ENCODE results near the gene PACS2.

GRCh38 chr14:105383083-105383730 is 68.7 kb downstream of the PACS2 start:
- TF ChIP-seq PATZ1 (CRISPR knock-in tag; IDR thresholded peaks at IDR 0.05; ENCODE audit: borderline replicate concordance) (no peak), CREB5 (CRISPR knock-in tag; IDR thresholded peaks at IDR 0.05; ENCODE audit: low read depth) (no peak), ZC3H10 (CRISPR knock-in tag; IDR thresholded peaks at IDR 0.05) (no peak), OSR1 (CRISPR knock-in tag; IDR thresholded peaks at IDR 0.05) (no peak), ISL1 (CRISPR knock-in tag; IDR thresholded peaks at IDR 0.05) (no peak), PPARA (CRISPR knock-in tag; IDR thresholded peaks at IDR 0.05; ENCODE audit: borderline replicate concordance) (no peak), ZNF70 (CRISPR knock-in tag; IDR thresholded peaks at IDR 0.05) (no peak), CSRNP3 (CRISPR knock-in tag; IDR thresholded peaks at IDR 0.05) (no peak)
